ENCODE results near the gene RTRAF.
A peak's percentile ranks its signal among the peaks of the same experiment; 100 is the strongest.

The RTRAF gene

DNA sequence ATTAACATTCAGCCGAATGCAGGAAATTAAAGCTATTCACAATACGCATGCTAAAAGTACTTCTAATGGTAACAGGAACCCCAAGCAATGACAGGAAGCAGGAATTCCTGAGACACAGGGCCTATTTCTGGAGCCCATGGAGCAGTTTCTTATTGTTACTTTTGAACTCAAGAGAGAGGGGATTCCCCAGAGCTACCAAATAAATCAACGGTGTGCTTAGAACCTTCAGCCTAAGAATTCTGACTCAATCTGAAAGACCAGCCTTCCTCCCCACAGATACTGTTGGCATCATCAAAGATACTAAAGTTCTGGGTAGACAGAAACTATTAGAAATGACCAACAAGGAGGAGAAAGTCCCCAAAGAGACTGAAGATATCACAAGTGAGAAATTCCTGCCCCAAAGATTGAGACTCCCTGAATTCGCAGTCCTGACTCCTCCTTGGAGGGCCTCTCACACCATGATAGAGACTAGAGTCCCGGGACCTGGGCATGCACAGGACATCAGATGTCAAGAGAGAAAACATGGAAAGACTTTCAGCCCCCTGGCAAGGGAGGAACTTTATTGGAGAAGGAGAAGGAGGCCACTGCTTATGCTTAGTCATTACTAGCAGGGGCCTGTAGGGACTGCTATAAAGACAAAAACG, 32.7 kb downstream of the RTRAF start:
- DNase-seq: no peak

DNA sequence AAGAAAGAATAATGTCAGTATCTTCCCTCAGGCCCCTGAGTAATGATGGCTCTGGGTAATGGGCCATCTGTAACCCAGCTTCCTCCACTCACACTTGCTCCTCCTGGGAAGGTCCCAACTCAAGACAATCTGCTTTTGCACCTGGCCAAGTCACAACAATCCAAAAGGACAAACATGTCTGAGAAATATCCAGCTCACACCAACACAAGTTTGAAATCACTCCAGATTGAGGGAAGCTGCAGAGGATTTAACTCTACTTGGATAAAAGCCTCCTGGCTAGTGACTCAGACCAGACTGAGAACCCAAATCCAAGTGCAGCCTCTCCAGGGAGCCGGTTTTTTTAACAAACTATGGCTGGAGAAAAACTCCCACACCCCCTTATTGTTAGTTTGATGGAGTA, 34.2 kb downstream of the RTRAF start:
- no peak for DNase-seq

DNA sequence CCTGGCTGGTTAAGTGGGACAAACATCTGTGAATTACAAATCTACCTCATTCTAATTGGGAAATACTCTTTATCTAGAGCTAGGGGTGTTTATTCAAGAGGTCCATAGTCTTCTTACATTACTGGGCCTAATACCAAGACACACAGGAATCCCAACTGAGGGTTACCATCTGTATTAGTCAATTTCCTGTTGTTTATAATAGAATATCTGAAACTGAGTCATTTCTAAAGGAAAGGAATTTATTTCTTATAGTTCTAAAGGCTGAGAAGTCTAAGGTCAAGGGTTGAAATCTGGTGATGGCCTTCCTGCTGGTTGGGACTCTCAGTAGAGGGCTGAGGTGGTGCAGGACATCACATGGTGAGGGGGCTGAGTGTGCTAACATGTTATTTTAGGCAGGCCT, 36.0 kb downstream of the RTRAF start:
- DNase-seq: no peak

DNA sequence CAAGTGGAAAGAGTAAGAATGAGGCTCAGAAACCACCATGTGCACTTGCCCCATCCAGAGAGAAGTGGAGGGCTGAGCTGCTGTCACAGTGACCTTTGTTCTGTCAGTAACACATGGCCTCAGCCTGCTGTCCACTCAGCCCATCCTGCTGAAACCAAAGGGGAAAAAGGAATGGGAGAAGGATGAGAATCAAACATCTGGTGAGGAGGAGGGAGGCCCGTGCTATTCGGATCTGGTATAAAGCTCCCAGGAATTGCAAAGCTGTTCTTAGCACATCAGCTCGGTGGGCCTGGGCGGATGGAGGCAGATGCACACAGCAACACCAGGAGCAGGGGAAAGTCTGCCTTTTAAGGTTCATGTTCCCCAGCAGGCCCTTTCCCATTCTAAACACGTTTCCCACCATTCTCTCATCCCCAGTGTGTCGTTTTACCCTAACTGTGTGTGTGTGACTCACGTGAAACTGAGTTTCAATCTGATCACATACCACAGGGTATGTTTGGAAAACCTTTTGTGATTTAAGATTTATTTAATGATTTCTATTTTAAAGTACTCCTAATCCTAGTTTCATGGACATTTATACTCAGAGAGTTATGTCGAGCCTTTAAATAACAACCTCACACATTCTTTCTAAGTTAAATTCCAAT, 36.8 kb downstream of the RTRAF start:
- no peak for DNase-seq

DNA sequence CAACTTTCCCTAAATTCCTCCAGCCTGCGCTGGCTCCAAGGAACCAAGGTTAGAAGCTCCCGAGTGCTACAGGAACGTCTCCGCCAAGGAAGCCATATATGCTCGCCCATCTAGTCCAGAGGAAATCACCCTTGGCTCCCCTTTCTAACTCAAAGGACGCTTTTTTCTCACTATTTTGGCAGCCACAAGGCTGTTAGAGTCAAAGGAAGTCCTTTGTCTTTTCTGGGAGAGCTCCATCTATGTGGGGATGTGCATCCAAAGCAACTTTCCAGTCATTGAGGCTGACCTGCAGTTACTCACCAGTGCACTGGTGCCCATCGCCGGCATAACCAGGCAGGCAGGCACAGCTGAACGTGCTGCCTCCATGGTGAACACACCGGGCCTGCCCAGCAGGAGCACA, 37.6 kb downstream of the RTRAF start:
- no peak for DNase-seq

DNA sequence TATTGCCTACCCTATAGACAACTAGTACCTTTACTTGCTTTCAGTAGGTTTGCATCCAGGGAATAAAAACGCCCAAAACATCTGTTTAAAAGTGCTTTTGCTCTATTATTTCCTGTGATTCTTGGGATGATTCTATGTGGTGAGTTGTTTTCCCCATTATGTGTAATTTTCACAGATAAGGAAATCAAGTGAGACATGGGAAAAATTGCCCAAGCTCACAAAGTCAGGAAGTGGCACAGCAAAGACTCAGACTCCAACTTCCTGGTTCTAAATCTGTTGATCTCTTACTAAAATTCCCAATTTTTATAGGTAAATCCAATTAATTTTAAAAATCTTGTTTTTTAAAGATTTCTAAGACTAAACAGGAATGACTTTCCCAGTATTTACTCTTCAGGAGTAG, 40.5 kb downstream of the RTRAF start:
- no peak for DNase-seq

DNA sequence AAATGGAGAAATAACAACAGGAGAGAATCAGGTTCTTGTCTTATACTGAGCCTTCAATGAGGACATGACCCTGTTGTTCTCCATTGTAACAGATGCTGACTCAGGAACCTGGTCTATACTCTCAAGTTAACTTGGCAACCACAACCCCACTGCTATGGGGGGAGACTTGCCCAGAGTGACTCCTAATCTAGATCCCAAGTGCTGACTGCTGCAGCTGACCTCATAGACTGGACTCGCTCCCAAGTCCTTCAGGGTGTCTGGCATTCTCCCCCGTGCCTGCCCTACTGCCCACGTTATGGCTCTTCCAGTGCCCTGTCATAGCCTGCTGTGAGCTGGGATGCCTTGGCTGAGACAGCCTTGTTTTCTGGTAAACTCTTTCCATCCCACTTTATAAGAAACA, 42.4 kb downstream of the RTRAF start:
- no peak for DNase-seq

DNA sequence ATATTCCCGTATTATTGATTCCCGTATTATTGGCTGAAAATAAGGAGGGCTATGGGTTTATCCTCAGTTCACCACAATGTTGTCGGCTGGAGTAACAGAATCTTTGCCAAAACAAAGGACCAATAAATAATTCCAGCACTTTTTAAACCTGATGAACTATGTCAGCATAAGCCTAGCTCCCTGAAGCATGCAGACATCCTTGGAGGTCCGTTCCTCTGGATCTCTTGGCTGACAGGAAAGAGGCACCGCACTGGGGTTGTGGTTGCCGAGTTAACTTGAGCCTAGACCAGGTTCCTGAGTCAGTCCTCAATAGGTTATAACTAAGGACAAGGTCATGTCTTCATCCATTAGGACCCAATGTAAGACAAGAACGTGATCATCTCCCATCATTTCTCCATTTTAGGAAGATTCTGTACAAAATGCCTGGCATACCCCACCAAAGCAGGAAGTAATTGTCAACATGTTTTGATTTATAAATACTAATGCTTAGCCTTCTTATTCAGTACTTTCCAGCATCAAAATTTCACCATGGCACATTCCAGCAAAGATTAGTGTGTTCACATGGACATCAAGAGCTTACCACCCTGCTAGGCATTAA, 43.0 kb downstream of the RTRAF start:
- DNase-seq: no peak

DNA sequence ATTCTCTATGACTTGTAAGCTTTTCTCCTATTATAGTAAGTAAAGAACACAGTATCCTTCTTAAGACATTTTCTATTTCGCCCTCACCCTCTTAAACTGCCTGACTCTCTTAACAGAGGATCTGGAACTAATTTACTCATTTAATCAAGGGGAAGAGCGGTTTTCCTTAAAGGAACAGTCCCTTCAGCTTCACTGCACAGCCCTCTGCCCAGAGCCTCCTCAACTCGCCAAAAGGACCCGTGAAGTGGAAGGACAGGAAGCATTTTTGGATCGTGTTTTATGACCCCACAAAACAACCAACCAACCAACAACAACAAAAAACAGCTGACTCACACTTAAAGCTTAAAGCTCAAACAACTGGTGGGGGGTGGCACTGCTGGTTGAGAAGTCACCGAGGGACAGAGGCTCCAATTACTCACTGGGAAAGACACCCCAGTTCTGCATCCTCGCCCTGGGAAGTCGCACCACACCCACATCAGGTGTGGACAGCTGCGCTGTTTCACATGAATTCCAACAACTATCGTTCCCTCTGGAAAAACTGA, 43.8 kb downstream of the RTRAF start:
- no peak for DNase-seq

DNA sequence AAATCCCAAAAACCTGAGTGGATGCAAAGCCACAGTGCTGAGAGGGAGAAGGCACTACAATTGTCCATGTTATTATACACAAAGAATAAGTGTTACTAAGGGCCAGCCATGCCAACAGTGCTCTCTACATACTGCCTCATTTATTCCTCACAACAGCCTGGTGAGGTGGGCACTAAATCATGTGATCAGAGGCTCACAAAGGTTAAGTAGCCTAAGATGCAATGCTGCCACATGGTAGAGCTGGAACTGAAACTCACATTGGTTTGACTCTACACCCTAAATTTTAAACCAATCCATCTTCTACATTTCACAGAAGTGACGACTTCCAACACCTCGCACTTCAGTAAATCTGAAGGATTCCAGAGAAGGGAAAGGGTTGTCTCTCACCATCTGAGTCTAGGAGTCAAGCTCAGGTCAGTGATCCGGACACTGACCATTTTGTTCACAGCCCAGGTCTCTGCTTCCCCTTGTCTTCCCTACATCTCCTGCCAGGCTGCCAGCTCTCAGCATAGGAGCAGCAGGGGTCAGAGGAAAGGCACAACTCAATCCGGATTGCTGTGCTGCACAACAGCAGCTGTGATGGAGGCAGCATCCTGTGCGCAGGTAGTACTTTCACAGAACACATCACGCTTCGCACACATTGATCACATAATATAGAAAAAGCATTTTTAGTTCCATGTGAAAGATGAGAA, 49.9 kb downstream of the RTRAF start:
- DNase-seq: no peak

DNA sequence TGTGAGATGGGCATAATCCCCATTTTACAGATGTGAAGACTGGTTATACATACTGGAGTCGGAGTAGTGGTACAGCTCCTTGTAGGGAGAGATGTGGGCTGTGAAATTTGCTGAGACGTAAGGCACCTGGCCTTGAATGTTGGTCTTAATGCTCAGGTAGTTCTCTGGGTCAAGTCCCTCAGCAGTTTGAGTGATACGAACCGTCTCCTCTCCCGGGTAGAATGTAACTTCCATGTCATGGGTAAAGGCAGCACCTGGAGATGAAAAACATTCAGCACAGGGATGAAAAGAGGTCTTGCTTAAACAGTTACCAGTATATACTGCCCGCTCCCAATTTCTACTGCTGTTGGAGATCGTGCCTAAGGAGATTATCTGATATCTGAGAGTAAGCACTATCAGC, 51.3 kb downstream of the RTRAF start:
- DNase-seq: no peak

DNA sequence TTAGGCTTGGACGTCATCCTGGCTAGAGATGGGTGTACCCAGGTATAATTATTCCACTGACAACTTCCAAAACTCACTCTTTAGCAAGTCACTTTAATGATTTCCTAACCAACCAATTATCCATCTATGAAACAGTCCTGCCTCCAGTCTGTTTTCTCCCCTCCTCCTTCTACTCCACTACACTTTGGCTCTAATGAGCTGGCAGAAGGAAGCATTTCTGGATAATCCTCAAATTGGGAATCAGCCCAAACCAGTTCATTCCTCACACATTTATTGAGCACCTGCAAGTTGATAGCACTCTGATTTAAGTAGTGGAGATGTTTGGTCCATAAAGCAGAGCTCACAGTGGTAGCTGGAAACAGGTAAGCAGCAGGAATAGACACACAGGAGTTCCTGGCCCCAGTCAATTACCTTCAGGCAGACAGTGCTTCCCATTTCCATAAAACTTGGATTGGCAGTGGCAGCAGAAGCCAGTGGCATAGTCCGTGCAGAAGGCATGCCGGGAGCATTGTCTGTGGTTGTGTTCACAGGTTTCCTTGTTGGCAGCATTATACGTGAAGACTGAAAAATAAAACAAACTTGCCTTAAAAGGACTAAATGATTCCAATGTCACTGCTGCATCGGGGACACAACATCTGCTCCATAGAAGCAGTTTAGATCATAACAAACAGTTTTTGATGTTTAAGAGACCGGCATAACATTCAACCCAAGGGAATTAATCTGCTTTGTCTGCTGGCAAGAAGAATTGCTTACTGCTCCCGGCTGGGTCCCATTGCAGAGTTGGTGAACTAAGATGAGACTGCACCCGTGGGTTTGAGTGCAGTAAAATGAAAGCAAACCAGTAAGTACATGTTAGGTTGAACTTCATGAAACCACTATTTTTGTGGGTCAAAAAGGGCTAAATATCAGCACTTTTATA, 53.3 kb downstream of the RTRAF start:
- no peak for DNase-seq

DNA sequence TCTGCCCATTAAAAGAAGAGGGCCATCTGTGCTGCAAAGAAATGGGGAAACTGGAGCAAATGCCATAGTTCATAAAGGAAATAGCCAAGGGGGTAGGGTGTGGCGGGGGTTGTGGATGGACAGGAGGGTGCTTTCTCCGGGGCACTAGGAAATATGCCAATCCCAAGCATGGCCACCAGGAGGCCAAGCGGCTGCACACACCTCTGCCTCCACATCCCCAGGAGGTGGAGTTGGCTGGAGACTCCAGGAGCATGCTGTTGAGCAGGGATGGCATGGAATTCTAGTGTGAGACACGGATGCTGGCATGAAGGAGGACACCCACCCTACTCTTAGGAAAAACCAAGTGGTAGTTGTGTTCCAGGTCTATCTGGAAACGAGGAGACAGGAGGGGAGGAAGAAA, 54.3 kb downstream of the RTRAF start:
- DNase-seq: peak; percentile 39

DNA sequence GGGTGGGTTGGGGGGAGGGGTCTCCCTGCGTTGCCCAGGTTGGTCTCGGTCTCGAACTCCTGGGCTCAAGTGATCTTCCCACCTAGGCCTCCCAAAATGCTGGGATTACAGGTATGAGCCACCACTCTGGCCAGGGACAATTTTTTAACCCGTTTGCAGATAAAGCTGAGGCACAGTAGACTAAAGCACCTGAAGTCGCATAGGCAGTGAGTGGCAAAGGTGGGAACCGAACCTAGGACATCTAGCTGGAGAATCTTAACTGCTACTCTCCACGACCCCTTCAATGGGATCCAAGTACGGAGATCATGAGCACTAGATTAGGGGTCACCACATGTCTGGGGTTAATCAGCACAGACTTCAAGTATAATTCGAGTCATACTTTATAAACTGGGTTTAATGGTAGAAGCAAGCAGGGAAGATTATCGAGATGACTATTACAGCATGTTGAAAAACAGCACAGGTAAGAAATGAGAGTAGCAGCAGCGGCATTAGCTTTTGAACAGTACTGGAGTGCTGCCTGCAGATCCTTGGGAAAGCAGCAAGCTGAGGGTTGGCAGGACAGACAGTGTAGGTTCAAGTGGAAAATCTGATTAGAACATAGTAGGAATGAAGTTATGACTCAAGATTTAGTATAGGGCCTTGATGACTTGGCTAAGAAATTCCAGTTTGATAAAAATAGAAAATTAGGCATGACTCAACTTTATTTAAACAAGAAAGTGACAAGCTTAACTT, 55.6 kb downstream of the RTRAF start:
- DNase-seq: no peak

DNA sequence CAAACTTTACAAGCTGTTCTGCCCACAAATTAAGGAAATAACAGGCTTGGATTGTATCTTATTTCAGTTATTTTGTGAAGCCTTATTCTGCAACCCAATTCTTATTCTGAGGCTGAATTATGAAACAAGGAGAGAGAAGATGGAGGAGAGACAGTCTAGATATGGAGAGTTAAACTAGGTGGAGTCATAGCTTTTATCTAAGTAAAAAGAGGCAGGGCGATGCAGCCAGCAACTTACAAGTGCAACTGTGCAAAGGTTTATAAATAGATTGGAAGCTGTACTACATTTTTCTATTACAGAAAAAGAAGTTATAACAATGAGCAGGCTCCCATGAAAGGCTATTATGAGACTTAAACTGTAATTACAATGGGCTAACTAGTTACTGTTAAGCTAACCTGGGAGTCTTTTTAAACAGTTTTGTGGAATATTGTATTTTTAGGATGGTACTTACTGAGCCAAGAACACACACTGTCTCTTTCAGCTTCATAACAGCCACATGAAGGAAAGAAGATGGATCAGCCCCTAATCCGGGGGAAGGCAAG, 57.1 kb downstream of the RTRAF start:
- no peak for DNase-seq

DNA sequence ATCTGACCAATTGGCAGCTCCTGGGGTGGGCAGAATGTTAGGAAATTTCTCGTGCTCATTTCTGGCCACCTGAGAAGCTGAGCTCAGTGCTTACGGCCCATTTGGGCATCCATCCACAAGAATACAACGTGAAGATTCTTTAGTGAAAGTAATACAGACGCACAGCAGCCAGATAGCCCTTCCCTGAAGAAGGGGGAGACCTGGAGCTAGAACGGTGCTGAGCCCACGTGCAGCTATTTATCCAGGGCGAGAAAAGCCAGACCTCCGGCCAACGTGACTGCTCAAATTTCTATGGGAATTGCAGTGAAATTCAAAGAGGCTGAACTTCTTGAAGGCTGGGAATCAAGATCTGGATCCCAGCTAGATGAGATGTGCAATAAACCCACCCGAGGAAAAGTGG, 58.8 kb downstream of the RTRAF start:
- DNase-seq: no peak

DNA sequence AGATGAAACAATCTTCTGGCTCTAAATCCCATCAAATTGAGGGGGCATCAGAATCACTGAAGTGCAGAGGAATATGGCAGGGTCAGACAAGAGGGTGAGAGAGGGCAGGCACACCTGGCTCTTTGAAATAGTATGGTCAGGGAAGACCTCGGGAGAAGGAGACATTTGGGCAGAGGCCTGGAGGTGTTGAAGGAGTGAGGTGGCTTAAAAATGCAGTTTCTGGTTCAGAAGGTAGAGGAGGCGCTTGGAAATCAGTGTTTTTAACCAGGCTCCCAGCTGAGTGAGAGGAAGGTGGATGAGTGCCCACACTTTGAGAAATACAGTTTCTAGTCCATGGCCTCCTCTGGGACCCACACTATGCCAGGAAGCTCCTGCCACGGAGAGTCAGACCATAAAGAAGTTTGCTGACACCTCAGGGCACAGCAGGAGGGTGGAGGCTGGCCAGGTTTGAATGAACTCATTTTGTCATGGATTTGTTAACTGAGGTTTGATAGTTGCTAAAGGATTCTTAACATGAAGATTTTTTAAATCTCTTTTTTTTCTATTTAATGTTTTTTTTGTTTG, 59.4 kb downstream of the RTRAF start:
- DNase-seq: no peak

DNA sequence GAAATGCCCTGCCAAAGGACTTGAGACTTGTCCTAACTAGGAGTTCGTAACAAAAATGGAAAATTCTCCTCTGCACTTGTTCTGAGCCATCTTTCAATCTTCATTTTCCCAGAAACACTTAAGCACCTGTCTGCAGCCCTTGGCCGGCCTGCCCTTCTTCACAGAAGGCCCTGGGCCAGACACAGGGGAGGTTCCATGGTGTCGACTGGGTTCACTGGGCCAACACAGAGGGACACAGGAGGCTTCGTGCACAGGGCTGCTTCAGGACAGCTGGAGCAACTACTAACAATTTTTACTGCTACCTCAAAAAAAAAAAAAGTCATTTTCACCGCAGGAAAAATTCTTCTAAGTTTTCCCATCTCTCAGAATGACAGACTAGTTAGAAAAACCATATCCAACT, 59.9 kb downstream of the RTRAF start:
- no peak for DNase-seq

DNA sequence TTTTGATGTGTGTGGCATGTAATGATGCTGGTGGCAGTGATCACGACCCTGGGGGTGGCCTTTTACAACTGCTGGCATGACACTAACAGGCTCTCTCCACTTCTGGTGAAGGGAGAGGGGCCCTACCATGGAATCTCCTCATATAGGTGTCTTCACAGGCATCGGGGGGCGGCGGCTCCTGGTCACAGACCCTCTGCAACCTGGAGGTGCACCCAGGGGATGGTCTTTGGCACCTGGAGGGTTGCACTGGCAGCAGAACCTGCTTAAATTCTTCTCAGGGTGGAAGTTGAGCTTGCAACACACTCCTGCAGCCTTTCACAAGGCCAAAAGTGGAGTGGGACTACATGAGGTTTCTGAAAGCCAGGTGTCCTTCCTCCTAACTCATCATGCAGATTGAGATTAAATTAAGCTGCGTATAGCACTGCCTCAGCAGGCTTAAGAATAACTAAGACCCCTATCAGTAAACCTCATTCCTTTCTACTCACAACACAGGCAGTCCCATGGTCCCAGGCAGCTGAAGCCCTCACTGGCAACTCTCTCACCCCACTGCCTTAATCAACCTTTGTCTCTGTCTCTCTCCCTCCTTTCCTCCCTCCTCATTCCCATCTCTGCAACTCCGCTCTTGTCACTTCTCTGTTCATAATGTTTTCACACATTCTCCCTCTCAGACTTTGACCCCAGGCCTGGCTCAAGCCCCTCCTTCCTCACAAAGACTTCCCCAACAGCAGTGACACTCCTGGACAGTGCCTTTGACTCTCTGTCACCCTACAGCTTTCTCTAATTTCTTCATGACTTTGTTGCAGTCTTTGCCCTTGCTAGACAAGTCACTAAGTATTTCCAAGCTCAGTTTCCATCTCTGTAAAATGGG, 60.6 kb downstream of the RTRAF start:
- no peak for DNase-seq

DNA sequence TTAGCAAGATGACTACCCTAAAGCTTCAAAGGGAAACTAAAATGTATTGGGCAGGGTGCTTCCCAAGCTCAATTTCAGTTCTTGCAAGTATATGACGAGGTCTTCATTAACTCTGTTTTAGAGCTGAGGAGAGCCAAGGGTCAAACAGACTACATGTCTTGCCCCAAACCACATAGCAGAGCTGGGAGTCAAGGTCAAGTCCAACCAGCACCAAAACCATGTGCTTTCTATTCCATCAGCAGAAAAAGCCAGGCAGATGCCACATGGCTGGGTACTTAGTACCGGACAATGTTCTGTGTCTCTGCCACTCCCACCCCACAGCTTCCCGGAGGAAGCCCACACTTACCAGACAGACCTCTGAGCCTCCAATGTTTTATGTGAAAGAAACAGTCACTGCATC, 61.9 kb downstream of the RTRAF start:
- no peak for DNase-seq

Data from CD4-positive, alpha-beta T cell treated with Interleukin-17A for 4 hours (primary cell).